ENCODE measurements around the gene MATCAP1. TPM values are rescaled to one million over a fixed set of nuclear protein-coding genes. Genes with fewer than 3 reads are reported as not detected.
A peak's percentile ranks its signal among the peaks of the same experiment; 100 is the strongest.

MATCAP1 gene
- total and polyA plus RNA-seq, 2 of the 8 experiments (the other 6 are each of a cell fraction or from before 2014, with no cell fraction given) = 22.9 to 27.5 TPM

DNA sequence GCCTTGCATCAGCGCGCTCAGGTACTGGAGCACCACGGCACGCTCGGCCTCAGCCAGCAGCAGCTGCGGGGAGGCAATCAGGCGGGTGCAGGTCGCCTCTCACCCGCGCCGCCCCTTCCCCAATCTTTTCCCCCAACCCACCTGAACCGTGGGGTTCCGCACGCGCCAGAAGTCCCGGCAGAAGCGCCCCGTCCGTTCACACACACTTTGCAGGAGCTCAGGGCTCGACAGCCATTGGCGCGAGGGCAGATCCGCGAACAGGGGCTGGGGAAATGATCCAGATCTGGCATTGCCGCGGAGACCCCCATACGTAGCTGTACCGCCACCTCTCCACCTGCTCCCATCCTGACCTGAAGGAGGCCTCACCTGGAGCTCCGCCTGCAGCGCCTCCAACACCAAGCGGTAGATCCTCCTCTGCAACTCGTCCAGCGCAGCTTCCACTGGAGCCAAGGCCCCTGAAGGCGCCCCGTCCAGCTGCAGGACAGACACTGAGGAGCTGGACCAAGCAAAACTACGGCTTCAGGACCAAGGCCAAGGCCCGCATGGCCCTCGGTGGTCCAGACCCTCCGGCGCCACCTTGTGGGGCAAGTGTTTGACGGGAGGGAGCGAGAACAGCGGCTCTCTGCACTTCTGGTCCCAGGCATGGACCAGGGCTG, 1.4 kb upstream of the MATCAP1 start:
- FAIRE-seq (peak; percentile 72), DNase-seq (ENCODE audit: low read depth in 1 of 2, low spot score in 2 of 2) (peak; percentile 77 to 97)
- peaks cover 2 to 20% of the 10 kb centered on the region in 2 experiments for H4K20me1 ChIP-seq (replicated peaks in 1 of 2; ENCODE audit: control insufficient read depth in 1 of 2, insufficient read depth in 2 of 2, low read length in 2 of 2)
- no peaks in the 10 kb centered on the region; a peak in 1 of 8 replicates for H3K36me3 ChIP-seq (ENCODE audit: control insufficient read depth in 2 of 4, insufficient read depth in 4 of 4, low read length in 3 of 4)
- H3K27me3 ChIP-seq (replicated peaks in 1 of 4; ENCODE audit: control insufficient read depth in 3 of 4, extremely low read depth in 1 of 4, insufficient read depth in 3 of 4, low read length in 3 of 4) = peaks cover 8 to 32% (median 19%) of the 10 kb centered on the region in 4 experiments
- H2AFZ ChIP-seq (ENCODE audit: low read length) = no peak overlapping the region
- no peaks in the 10 kb centered on the region for H3K79me1 ChIP-seq (ENCODE audit: low read depth, low read length)
- no peak overlapping the region for H2BK120ac ChIP-seq (replicated peaks; ENCODE audit: low read depth, low read length)
- H3K79me2 ChIP-seq (ENCODE audit: control insufficient read depth in 1 of 2, insufficient read depth in 2 of 2, low read length in 2 of 2) = peaks cover 0 to 5% of the 10 kb centered on the region in 2 experiments; a peak in 1 of 4 replicates
- CTCF ChIA-PET (ENCODE audit: partially characterized antibody) = interaction anchor here (0.5 to 9.3 kb wide), 34 partner anchors 9 to 458 kb away, joined by 3 to 151 read pairs (median 4); partner anchors contain the start of genes B3GNT9, CES3, ELMO3 and FBXL8
- no peak overlapping the region for H4K5ac ChIP-seq (ENCODE audit: insufficient read length, low read depth, low read length)
- no peak overlapping the region for H3K4ac ChIP-seq (replicated peaks; ENCODE audit: insufficient read length, low read depth, low read length)
- peak overlapping the region; percentile 67 to 92 for H3K4me2 ChIP-seq (ENCODE audit: insufficient read depth in 1 of 2, low read depth in 2 of 2, low read length in 2 of 2)
- H3K14ac ChIP-seq (ENCODE audit: insufficient read length) = no peak overlapping the region
- no peak overlapping the region; the same call in 1 of the 2 replicates for H2BK5ac ChIP-seq (ENCODE audit: low read depth, low read length)
- no peak overlapping the region for H2BK15ac ChIP-seq (ENCODE audit: low read length)
- H3K4me3 ChIP-seq (ENCODE audit: extremely low read depth in 1 of 4, insufficient read depth in 2 of 4, low read depth in 3 of 4, low read length in 4 of 4) = peak overlapping the region in 3 of 4 experiments; percentile 84 to 90 (median 86); a peak in 3 of 8 replicates
- POLR2A ChIA-PET (ENCODE audit: partially characterized antibody) = interaction anchor here (0.6 to 4.0 kb wide), 13 partner anchors 11 to 251 kb away, joined by 3 to 19 read pairs (median 4); partner anchors contain the start of genes HSF4 and NOL3
- H4K8ac ChIP-seq (ENCODE audit: extremely low read depth, insufficient read depth, low read length) = 0 out of 2 replicates have a peak overlapping the region, but pooled peaks have one; percentile 89
- no peak overlapping the region for H3K56ac ChIP-seq (replicated peaks; ENCODE audit: insufficient read length, low read depth, low read length)
- no peaks in the 10 kb centered on the region for H3K9me3 ChIP-seq (ENCODE audit: insufficient read depth in 2 of 2, low read depth in 1 of 2, low read length in 1 of 2)
- H3K23ac ChIP-seq (ENCODE audit: insufficient read length) = no peak overlapping the region
- H3K4me1 ChIP-seq (replicated peaks in 1 of 4; ENCODE audit: control insufficient read depth in 3 of 4, insufficient read depth in 4 of 4, low read length in 3 of 4) = peaks cover 0 to 17% (median 10%) of the 10 kb centered on the region in 4 experiments; a peak in 5 of 7 replicates
- no peak overlapping the region for H3K18ac ChIP-seq (ENCODE audit: extremely low read depth, low read length)
- H2BK12ac ChIP-seq (ENCODE audit: low read depth, low read length) = no peak overlapping the region
- 10% methylated on average over 31 of the region's 43 CpGs; no CpG with 5 or more reads in 1 of the 2 experiments for WGBS, 2 experiments (ENCODE audit: extremely low coverage in 1 of 2, insufficient coverage in 1 of 2, insufficient read length in 1 of 2, insufficient replicate concordance in 2 of 2, low coverage in 1 of 2, low lambda C conversion rate in 2 of 2, missing lambda C conversion rate in 1 of 2)
- no peak overlapping the region for H2AK5ac ChIP-seq (ENCODE audit: low read depth, low read length)
- no peak overlapping the region for H4K91ac ChIP-seq (replicated peaks; ENCODE audit: insufficient read length, low read length)
- no peak overlapping the region for H3K9ac ChIP-seq (replicated peaks in 1 of 4; ENCODE audit: extremely low read depth in 1 of 4, low read depth in 3 of 4, low read length in 3 of 4)
- H3K27ac ChIP-seq (ENCODE audit: low read depth, low read length) = no peak overlapping the region
- H3K23me2 ChIP-seq (ENCODE audit: low read depth, low read length) = peaks cover 13% of the 10 kb centered on the region; the same call in 1 of the 2 replicates
- no peak overlapping the region for H2BK20ac ChIP-seq (ENCODE audit: low read length)
- peak; percentile 64 for TF ChIP-seq EZH2 (IDR thresholded peaks at IDR 0.05; ENCODE audit: low read depth, low read length, severe bottlenecking)
- peak; percentile 78 to 92; a peak in 3 of 4 replicates for TF ChIP-seq HDAC2 (IDR thresholded peaks at IDR 0.05; ENCODE audit: borderline replicate concordance in 1 of 2, low read depth in 2 of 2, low read length in 2 of 2)
- no peak for TF ChIP-seq CHD1 (IDR thresholded peaks at IDR 0.05; ENCODE audit: low read depth, low read length)
- TF ChIP-seq SIRT6 (IDR thresholded peaks at IDR 0.05; ENCODE audit: low read length) = no peak
- no peak for TF ChIP-seq GTF2F1 (IDR thresholded peaks at IDR 0.05; ENCODE audit: borderline replicate concordance, low read depth, low read length)
- TF ChIP-seq TAF7 (optimal IDR thresholded peaks at IDR 0.05; ENCODE audit: borderline replicate concordance, low read depth, low read length) = peak; percentile 47
- no peak for TF ChIP-seq POU5F1 (IDR thresholded peaks at IDR 0.05; ENCODE audit: low read depth, low read length)
- TF ChIP-seq JUND (IDR thresholded peaks at IDR 0.05; ENCODE audit: low read length) = no peak
- no peak for TF ChIP-seq CTBP2 (IDR thresholded peaks at IDR 0.05; ENCODE audit: borderline replicate concordance, insufficient read depth, insufficient read length, low read length)
- no peak for TF ChIP-seq SP2 (IDR thresholded peaks at IDR 0.05; ENCODE audit: low read length)
- no peak; the same call in 1 of the 2 replicates for TF ChIP-seq SRF (IDR thresholded peaks at IDR 0.05; ENCODE audit: low read depth, low read length)
- TF ChIP-seq KDM5A (IDR thresholded peaks at IDR 0.05; ENCODE audit: low read length) = no peak
